B cell (primary cell): ENCODE results near the gene THRB. TPM values are rescaled to one million over a fixed set of nuclear protein-coding genes. Genes with fewer than 3 reads are reported as not detected.

Source experiments
- ATAC-seq: fragments of 200-7000 bp; cut with Tn5 transposase; one replicate; pipeline ENCODE4 v1.10.0; 2021; ENCODE audit warnings: low read depth, mild to moderate bottlenecking, moderate number of reproducible peaks, moderate library complexity
- CTCF ChIA-PET: fragments of 350-600 bp; sonication (Branson Sonifier 250); formaldehyde crosslinking; loops from one replicate; lab custom pipeline; 2021; ENCODE audit warnings: antibody characterized with exemption, inconsistent platforms; lab: Charles Lee
- POLR2A ChIA-PET: fragments of 350-600 bp; sonication (Branson Sonifier 250); formaldehyde crosslinking; loops from one replicate; lab custom pipeline; 2021; ENCODE audit warnings: antibody characterized with exemption; lab: Charles Lee
- DNase-seq: peaks from one replicate; pipeline ENCODE4 v3.0.0; 2013
- H2AFZ ChIP-seq: 2 replicates; pipeline ENCODE4 v1.6.1; 2012; ENCODE audit warnings: mild to moderate bottlenecking, low read depth, low read length; ENCODE audit not compliant: insufficient read depth, poor library complexity, severe bottlenecking
- H3K27ac ChIP-seq, 2 donors: 1 replicate in 1 of 2; 2 replicates in 1 of 2; pipeline ENCODE4 v1.5.1; 2012 to 2013; ENCODE audit warnings: low read length in 2 of 2, mild to moderate bottlenecking in 2 of 2, moderate library complexity in 1 of 2
- H3K27me3 ChIP-seq, 4 experiments: fragments of 200-600 bp in 1 of 4; sonication (generic) in 1 of 4; replicated peaks in 1 of 4; 1 replicate in 2 of 4; 2 replicates in 2 of 4; pipeline versions ENCODE4 v1.6.1 to v1.7.0; 2013 to 2016; ENCODE audit warnings: low read length in 3 of 4, mild to moderate bottlenecking in 2 of 4, mixed read lengths in 1 of 4, moderate library complexity in 1 of 4; ENCODE audit not compliant: insufficient read depth in 4 of 4, control insufficient read depth in 3 of 4; ENCODE audit errors: control extremely low read depth in 1 of 4
- H3K36me3 ChIP-seq, 2 experiments: replicated peaks in 1 of 2; 1 replicate in 1 of 2; 2 replicates in 1 of 2; pipeline versions ENCODE4 v1.6.1 to v1.7.1; 2013; ENCODE audit warnings: low read length in 1 of 2; ENCODE audit not compliant: insufficient read depth in 2 of 2, control insufficient read depth in 1 of 2; ENCODE audit errors: control extremely low read depth in 1 of 2, extremely low read depth in 1 of 2
- H3K4me1 ChIP-seq, 2 donors: fragments of 200-600 bp in 1 of 2; sonication (generic) in 1 of 2; 1 replicate in 1 of 2; 2 replicates in 1 of 2; pipeline versions ENCODE4 v1.5.1 to v1.6.1; 2013 to 2017; ENCODE audit warnings: low read length in 2 of 2; ENCODE audit not compliant: control insufficient read depth in 2 of 2, insufficient read depth in 2 of 2
- H3K4me2 ChIP-seq: replicated peaks from 2 replicates; pipeline ENCODE3; 2012; ENCODE audit warnings: mild to moderate bottlenecking, low read depth, low read length; ENCODE audit not compliant: poor library complexity, severe bottlenecking
- H3K4me3 ChIP-seq, 5 experiments: fragments of 200-600 bp in 1 of 5; sonication (generic) in 1 of 5; 1 replicate in 3 of 5; 2 replicates in 2 of 5; pipeline versions ENCODE4 v1.5.1 to v1.7.0; 2011 to 2016; ENCODE audit warnings: low read length in 4 of 5, mild to moderate bottlenecking in 4 of 5, low read depth in 2 of 5, control low read depth in 1 of 5, moderate library complexity in 1 of 5; ENCODE audit not compliant: insufficient read depth in 1 of 5; ENCODE audit errors: control extremely low read depth in 1 of 5, extremely low read depth in 1 of 5
- H3K79me2 ChIP-seq: fragments of 200-600 bp; sonication (generic); one replicate; pipeline ENCODE4 v1.6.0; 2016; ENCODE audit warnings: low read length; ENCODE audit not compliant: control insufficient read depth, insufficient read depth
- H3K9ac ChIP-seq: fragments of 200-600 bp; sonication (generic); 2 replicates; pipeline ENCODE4 v1.6.1; 2017; ENCODE audit warnings: mild to moderate bottlenecking, low read length, moderate library complexity
- H3K9me3 ChIP-seq, 3 donors: one replicate each; pipeline versions ENCODE4 v1.6.1 to v1.7.1; 2013; ENCODE audit warnings: low read length in 2 of 3; ENCODE audit not compliant: control insufficient read depth in 2 of 3, insufficient read depth in 1 of 3; ENCODE audit errors: control extremely low read depth in 1 of 3
- H4K20me1 ChIP-seq: 2 replicates; pipeline ENCODE4 v1.6.0; 2012; ENCODE audit warnings: mild to moderate bottlenecking, low read length; ENCODE audit not compliant: insufficient read depth, control insufficient read depth, poor library complexity, severe bottlenecking
- H3K27ac Mint-ChIP-seq: one replicate; pipeline ENCODE4 v1.8.0; 2021; ENCODE audit warnings: mixed read lengths
- H3K27me3 Mint-ChIP-seq: one replicate; pipeline ENCODE4 v1.8.0; 2021; ENCODE audit warnings: mixed read lengths
- H3K4me1 Mint-ChIP-seq: one replicate; pipeline ENCODE4 v1.8.0; 2021; ENCODE audit warnings: mixed read lengths
- H3K4me3 Mint-ChIP-seq: one replicate; pipeline ENCODE4 v1.8.0; 2021; ENCODE audit warnings: mixed read lengths
- H3K9me3 Mint-ChIP-seq: one replicate; pipeline ENCODE4 v1.8.0; 2022; ENCODE audit warnings: mixed read lengths; ENCODE audit not compliant: insufficient read depth
- EZH2 ChIP-seq: IDR thresholded peaks from 2 replicates; pipeline ENCODE4 v1.6.1; 2012; ENCODE audit warnings: borderline replicate concordance, low read depth, mild to moderate bottlenecking, moderate library complexity, low read length; ENCODE audit not compliant: insufficient read depth, poor library complexity, severe bottlenecking
- WGBS: methylation state at CpG from one replicate; pipeline ENCODE4 v1.1.5; 2013; ENCODE audit warnings: missing lambda C conversion rate; ENCODE audit not compliant: insufficient coverage; 5-methylcytosine and 5-hydroxymethylcytosine counted together
- intact Hi-C: fragments of 100-400 bp; cut with micrococcal nuclease; formaldehyde crosslinking; loops from one replicate; pipeline ENCODE4 v1.10.0; 2022
- polyA plus RNA-seq: library from polyadenylated mRNA; depleted of rRNA; stranded (reverse); fragments of >200 nt; gene quantifications from 2 replicates; pipeline ENCODE4 v1.2.3, GENCODE V29; 2012
- total RNA-seq, 2 donors: library from RNA; stranded (reverse); fragments of 120-200 nt in 1 of 2; gene quantifications; 1 replicate in 1 of 2; 2 replicates in 1 of 2; pipeline versions ENCODE4 v1.2.3 to v1.2.4, GENCODE V29; 2013 to 2022
- TF ChIP-seq, protein P1 (sequence below): fragments of 200-600 bp; IDR thresholded peaks from one replicate; pipeline ENCODE4 v1.8.0; 2022; ENCODE audit warnings: antibody characterized with exemption, mild to moderate bottlenecking

Gene THRB
- total and polyA plus RNA-seq, 2 donors (not counting 1 experiment from before 2014, with no cell fraction given), result 0.86 to 1.8 TPM

- Mint-ChIP-seq H3K4me3 (peak overlapping the region; percentile 63), H3K27me3 (peaks cover 23% of the 10 kb centered on the region), H3K9me3 (no peaks in the 10 kb centered on the region), H3K27ac (no peak overlapping the region), H3K4me1 (peaks cover 28% of the 10 kb centered on the region)
- peak; percentile 22 for DNase-seq
- Histone ChIP-seq H3K9me3 (no peaks in the 10 kb centered on the region), H3K27ac (no peak overlapping the region), H4K20me1 (no peaks in the 10 kb centered on the region), H2AFZ (no peak overlapping the region), H3K79me2 (no peaks in the 10 kb centered on the region), H3K27me3 (peaks cover 0 to 28% (median 16%) of the 10 kb centered on the region in 4 experiments), H3K9ac (no peak overlapping the region), H3K4me1 (peaks cover 21 to 28% of the 10 kb centered on the region in 2 donors), H3K4me3 (no peak overlapping the region), H3K4me2 (peak overlapping the region; percentile 31), H3K36me3 (no peaks in the 10 kb centered on the region)
- 76% methylated on average over 8 of the region's 15 CpGs for whole genome bisulfite sequencing
- ChIA-PET CTCF (no interaction called here), POLR2A (no interaction called here)
- ATAC-seq, result no peak
- TF ChIP-seq EZH2, result no peak
- TF ChIP-seq, protein P1, sequence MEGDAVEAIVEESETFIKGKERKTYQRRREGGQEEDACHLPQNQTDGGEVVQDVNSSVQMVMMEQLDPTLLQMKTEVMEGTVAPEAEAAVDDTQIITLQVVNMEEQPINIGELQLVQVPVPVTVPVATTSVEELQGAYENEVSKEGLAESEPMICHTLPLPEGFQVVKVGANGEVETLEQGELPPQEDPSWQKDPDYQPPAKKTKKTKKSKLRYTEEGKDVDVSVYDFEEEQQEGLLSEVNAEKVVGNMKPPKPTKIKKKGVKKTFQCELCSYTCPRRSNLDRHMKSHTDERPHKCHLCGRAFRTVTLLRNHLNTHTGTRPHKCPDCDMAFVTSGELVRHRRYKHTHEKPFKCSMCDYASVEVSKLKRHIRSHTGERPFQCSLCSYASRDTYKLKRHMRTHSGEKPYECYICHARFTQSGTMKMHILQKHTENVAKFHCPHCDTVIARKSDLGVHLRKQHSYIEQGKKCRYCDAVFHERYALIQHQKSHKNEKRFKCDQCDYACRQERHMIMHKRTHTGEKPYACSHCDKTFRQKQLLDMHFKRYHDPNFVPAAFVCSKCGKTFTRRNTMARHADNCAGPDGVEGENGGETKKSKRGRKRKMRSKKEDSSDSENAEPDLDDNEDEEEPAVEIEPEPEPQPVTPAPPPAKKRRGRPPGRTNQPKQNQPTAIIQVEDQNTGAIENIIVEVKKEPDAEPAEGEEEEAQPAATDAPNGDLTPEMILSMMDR, result no peak
- intact Hi-C loops, result loop anchor here (2.0 kb wide), 1 partner anchor 25 kb away; the partner anchor contains the start of gene THRB
Observed at GRCh38 chr3:24519368-24520100, 24.9 kb upstream of the THRB start.

GRCh38 chr3:24518990-24519367 lies 24.3 kb upstream of the THRB start:
- POLR2A ChIA-PET, result no interaction called here
- whole genome bisulfite sequencing, result 56% methylated on average over 3 of the region's 4 CpGs
- Histone ChIP-seq H3K27ac (no peak overlapping the region), H3K9me3 (no peaks in the 10 kb centered on the region), H4K20me1 (no peaks in the 10 kb centered on the region), H3K4me2 (peak overlapping the region; percentile 31), H3K4me3 (no peak overlapping the region), H3K27me3 (peaks cover 0 to 28% (median 16%) of the 10 kb centered on the region in 4 experiments), H3K4me1 (peaks cover 21 to 28% of the 10 kb centered on the region in 2 donors), H3K9ac (no peak overlapping the region), H2AFZ (no peak overlapping the region), H3K79me2 (no peaks in the 10 kb centered on the region), H3K36me3 (no peaks in the 10 kb centered on the region)
- Mint-ChIP-seq H3K27ac (no peak overlapping the region), H3K9me3 (no peaks in the 10 kb centered on the region), H3K4me1 (peaks cover 28% of the 10 kb centered on the region), H3K27me3 (peaks cover 23% of the 10 kb centered on the region), H3K4me3 (peak overlapping the region; percentile 63)
- no peak for ATAC-seq
- intact Hi-C loops, result no loop called here
- DNase-seq, result no peak
- CTCF ChIA-PET, result no interaction called here
- TF ChIP-seq, protein P1, result no peak
- TF ChIP-seq EZH2, result no peak
